Vagina (tissue), 2 donors: ENCODE data around the gene RXFP1.

Experiments
- CTCF ChIP-seq, 3 experiments: fragments of 450-650 bp in 2 of 3; fragments of 200-600 bp in 1 of 3; sonication (generic) in 1 of 3; IDR thresholded peaks; one replicate each; pipeline ENCODE4 v1.5.1; 2017 to 2019; ENCODE audit warnings: antibody characterized with exemption in 3 of 3, mild to moderate bottlenecking in 2 of 3, moderate library complexity in 2 of 3
- POLR2A ChIP-seq, 2 donors: fragments of 450-650 bp; IDR thresholded peaks; one replicate each; pipeline ENCODE4 v1.6.1; 2017; ENCODE audit warnings: antibody characterized with exemption in 2 of 2, mild to moderate bottlenecking in 2 of 2, moderate library complexity in 2 of 2
- POLR2AphosphoS5 ChIP-seq, 2 donors: sonication (generic); formaldehyde crosslinking; IDR thresholded peaks; one replicate each; pipeline ENCODE4 v1.9.0; 2017; ENCODE audit warnings: antibody characterized with exemption in 2 of 2, mild to moderate bottlenecking in 2 of 2, low read depth in 1 of 2; ENCODE audit not compliant: insufficient read depth in 1 of 2

GRCh38 chr4:158609116-158609515 lies 87.4 kb downstream of the RXFP1 start:
- TF ChIP-seq POLR2AphosphoS5 (IDR thresholded peaks at IDR 0.05; ENCODE audit: insufficient read depth in 1 of 2, low read depth in 1 of 2) (no peak), CTCF (IDR thresholded peaks at IDR 0.05) (no peak), POLR2A (IDR thresholded peaks at IDR 0.05) (no peak)
